AG04449 (cell line): ENCODE results near the gene REELD1.
A peak's percentile ranks its signal among the peaks of the same experiment; 100 is the strongest.

Experiments used
- CTCF ChIA-PET: fragments of 350-600 bp; formaldehyde crosslinking; extraction: SDS; loops from one replicate; lab custom pipeline; 2021; ENCODE audit warnings: antibody characterized with exemption; lab: Yijun Ruan, JAX
- POLR2A ChIA-PET: fragments of 400-600, 350-600 bp; formaldehyde crosslinking; extraction: SDS; loops from one replicate; lab custom pipeline; 2020; ENCODE audit warnings: antibody characterized with exemption, inconsistent platforms; lab: Yijun Ruan, JAX
- DNase-seq: peaks from one replicate; pipeline ENCODE4 v3.0.0-alpha.2; 2010; ENCODE audit warnings: low read depth, low spot score
- H3K4me3 ChIP-seq: 2 replicates; pipeline ENCODE4 v1.5.1; 2011; ENCODE audit warnings: low read depth, mild to moderate bottlenecking, control low read depth, low read length
- TF ChIP-seq, protein P1 (sequence below): IDR thresholded peaks from one replicate; pipeline ENCODE4 v1.5.1; 2011; ENCODE audit warnings: mild to moderate bottlenecking, moderate library complexity, low read length, control low read depth, inconsistent platforms; ENCODE audit not compliant: insufficient read depth; ENCODE audit errors: missing control alignments

Gene REELD1

GRCh38 chr4:146232131-146232722 lies 17.9 kb downstream of the REELD1 start:
- H3K4me3 ChIP-seq, result no peak overlapping the region
- TF ChIP-seq, protein P1, sequence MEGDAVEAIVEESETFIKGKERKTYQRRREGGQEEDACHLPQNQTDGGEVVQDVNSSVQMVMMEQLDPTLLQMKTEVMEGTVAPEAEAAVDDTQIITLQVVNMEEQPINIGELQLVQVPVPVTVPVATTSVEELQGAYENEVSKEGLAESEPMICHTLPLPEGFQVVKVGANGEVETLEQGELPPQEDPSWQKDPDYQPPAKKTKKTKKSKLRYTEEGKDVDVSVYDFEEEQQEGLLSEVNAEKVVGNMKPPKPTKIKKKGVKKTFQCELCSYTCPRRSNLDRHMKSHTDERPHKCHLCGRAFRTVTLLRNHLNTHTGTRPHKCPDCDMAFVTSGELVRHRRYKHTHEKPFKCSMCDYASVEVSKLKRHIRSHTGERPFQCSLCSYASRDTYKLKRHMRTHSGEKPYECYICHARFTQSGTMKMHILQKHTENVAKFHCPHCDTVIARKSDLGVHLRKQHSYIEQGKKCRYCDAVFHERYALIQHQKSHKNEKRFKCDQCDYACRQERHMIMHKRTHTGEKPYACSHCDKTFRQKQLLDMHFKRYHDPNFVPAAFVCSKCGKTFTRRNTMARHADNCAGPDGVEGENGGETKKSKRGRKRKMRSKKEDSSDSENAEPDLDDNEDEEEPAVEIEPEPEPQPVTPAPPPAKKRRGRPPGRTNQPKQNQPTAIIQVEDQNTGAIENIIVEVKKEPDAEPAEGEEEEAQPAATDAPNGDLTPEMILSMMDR, result no peak
- no peak for DNase-seq
- ChIA-PET POLR2A (no interaction called here), CTCF (interaction anchor here (1.2 kb wide), 1 partner anchor 16 kb away, joined by 3 read pairs; no protein-coding TSS in a partner anchor)

- DNase-seq, result no peak
- POLR2A ChIA-PET, result no interaction called here
- CTCF ChIA-PET, result no interaction called here
These were observed 21.4 kb downstream of the REELD1 start for GRCh38 chr4:146235654-146236177.

GRCh38 chr4:146236216-146236615 lies 21.9 kb downstream of the REELD1 start:
- CTCF ChIA-PET, result no interaction called here
- no peak for DNase-seq

More at GRCh38 chr4:146235654-146236177, 21.4 kb downstream of the REELD1 start:
- no peak overlapping the region for H3K4me3 ChIP-seq
- TF ChIP-seq, protein P1, result no peak

DNA sequence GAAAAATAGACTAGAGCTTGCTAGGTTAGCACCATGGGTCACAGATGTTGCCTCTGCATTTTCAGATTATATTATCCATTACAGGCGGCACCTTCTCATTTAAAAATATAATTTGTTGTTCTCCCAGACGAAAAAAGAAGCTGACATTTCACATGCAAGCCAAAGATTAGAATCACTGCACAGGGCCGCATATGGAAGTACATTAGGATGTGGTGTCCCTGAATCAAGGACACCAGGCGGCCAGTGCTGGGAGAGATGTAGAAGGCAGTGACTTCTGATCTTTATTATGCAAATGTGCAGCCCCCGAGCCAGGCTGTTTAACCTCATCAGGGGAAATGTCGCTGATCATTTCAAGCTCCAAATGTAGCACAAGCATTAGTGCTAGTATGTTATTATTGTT lies 22.8 kb downstream of the REELD1 start:
- ChIA-PET POLR2A (no interaction called here), CTCF (interaction anchor here (1.3 kb wide), 1 partner anchor 104 kb away, joined by 4 read pairs; no protein-coding TSS in a partner anchor)
- TF ChIP-seq, protein P1, result no peak
- DNase-seq, result no peak
- no peak overlapping the region for H3K4me3 ChIP-seq

More at GRCh38 chr4:146236216-146236615, 21.9 kb downstream of the REELD1 start:
- POLR2A ChIA-PET, result no interaction called here
- H3K4me3 ChIP-seq, result no peak overlapping the region
- TF ChIP-seq, protein P1, result no peak

DNA sequence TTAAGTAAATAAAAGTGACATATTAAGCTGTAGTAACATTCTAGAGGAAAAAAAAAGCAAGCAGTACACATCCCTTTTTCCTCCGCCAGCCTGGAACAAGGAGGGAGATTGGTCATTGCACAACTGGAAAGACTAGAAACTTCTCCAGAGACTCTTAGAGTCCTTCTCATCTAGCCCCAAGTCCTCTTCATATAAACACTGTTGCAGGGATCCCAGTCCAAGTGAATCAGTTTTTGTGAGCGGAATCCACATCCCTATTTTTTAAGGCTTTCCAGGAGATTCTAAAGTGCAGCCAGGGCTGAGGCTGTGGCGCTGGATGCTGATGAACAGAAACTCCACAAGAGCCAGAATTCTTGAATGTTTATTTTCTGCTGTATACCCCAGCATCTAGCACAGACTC lies 23.8 kb downstream of the REELD1 start:
- ChIA-PET CTCF (interaction anchor here (1.3 kb wide), 1 partner anchor 103 kb away, joined by 4 read pairs; no protein-coding TSS in a partner anchor), POLR2A (no interaction called here)
- H3K4me3 ChIP-seq, result no peak overlapping the region
- TF ChIP-seq, protein P1, result no peak
- DNase-seq, result no peak

DNA sequence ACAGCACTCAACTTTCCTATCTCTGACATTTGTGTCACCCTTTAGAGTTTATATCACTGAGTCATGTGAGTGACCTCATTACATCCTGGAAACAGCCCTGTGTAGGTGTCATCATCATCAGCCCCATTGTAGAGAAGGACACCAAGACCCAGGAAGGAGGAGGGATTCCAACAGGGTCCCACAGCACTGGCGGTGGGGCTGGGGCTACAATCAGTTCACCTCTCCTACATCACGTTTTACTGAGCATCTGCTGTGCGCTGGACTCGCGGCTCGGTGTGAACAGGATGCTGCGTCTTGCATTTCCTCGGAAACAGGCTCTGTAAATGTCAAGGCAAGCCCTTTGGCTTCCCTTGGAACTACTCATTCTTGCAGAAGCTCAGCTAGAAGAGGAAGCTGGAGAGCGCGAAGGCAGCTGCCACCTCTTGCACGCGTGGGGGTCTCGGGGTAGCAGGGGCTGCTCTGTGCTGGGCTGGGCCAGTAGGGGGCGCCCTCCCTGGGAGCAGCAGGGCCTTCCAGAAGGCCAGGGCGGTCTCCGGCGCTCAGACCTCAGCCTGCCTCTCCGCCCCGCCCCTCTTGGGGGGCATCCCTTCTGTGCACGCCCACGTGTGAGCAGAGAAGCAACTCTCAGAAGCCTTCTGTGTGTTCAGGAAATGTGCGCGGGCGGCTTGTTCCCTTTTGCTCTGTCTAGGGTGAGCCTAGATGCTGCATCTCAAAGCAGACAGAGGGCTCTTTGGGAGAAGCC lies 29.0 kb downstream of the REELD1 start:
- H3K4me3 ChIP-seq, result no peak overlapping the region
- CTCF ChIA-PET, result interaction anchor here (1.1 kb wide), 1 partner anchor 674 kb away, joined by 3 read pairs; no protein-coding TSS in a partner anchor
- DNase-seq, result no peak
- TF ChIP-seq, protein P1, result peak; percentile 38
- POLR2A ChIA-PET, result no interaction called here
